GM12878 (cell line): ENCODE measurements around the gene FUT7.

Experiments
- ASH2L ChIP-seq: fragments of 300-600, 200-600 bp; sonication (generic); IDR thresholded peaks from 2 replicates; pipeline ENCODE4 v1.6.1; 2017; ENCODE audit warnings: low read depth, mild to moderate bottlenecking, borderline replicate concordance
- ATF2 ChIP-seq: IDR thresholded peaks from 2 replicates; pipeline ENCODE4 v1.6.1; 2012; ENCODE audit warnings: low read length, inconsistent platforms
- BHLHE40 ChIP-seq, 2 experiments: fragments of 450-650 bp in 1 of 2; IDR thresholded peaks; 2 replicates each; pipeline ENCODE4 v1.6.1; 2011 to 2017; ENCODE audit warnings: low read depth in 2 of 2, borderline replicate concordance in 1 of 2, improper control_type of control experiment in 1 of 2, low read length in 1 of 2, mild to moderate bottlenecking in 1 of 2
- CTCF ChIP-seq, 3 experiments: IDR thresholded peaks in 2 of 3; conservative IDR thresholded peaks in 1 of 3; 2 replicates each; pipeline ENCODE4 v1.5.1; 2011; ENCODE audit warnings: low read depth in 3 of 3, low read length in 3 of 3, mild to moderate bottlenecking in 3 of 3, control low read depth in 2 of 3, moderate library complexity in 2 of 3, inconsistent platforms in 1 of 3, mixed read lengths in 1 of 3; ENCODE audit not compliant: control insufficient read depth in 2 of 3, insufficient read depth in 1 of 3; ENCODE audit errors: extremely low read depth in 1 of 3
- ESRRA ChIP-seq: IDR thresholded peaks from 2 replicates; pipeline ENCODE4 v1.6.1; 2012; ENCODE audit warnings: mild to moderate bottlenecking, low read length, improper control_type of control experiment
- EZH2 ChIP-seq: IDR thresholded peaks from 2 replicates; pipeline ENCODE4 v1.6.1; 2012; ENCODE audit warnings: low read depth, mild to moderate bottlenecking, control low read depth, inconsistent platforms, low read length, borderline replicate concordance; ENCODE audit not compliant: control insufficient read depth
- JUNB ChIP-seq: IDR thresholded peaks from 2 replicates; pipeline ENCODE4 v1.6.1; 2016; ENCODE audit warnings: antibody characterized with exemption, mild to moderate bottlenecking
- KDM1A ChIP-seq: fragments of 200-600 bp; sonication (generic); IDR thresholded peaks from 2 replicates; pipeline ENCODE4 v1.6.1; 2016; ENCODE audit warnings: borderline replicate concordance
- LARP7 ChIP-seq: fragments of 450-650 bp; IDR thresholded peaks from 2 replicates; pipeline ENCODE4 v1.6.1; 2017; ENCODE audit warnings: mild to moderate bottlenecking
- NBN ChIP-seq: fragments of 450-650 bp; IDR thresholded peaks from 2 replicates; pipeline ENCODE4 v1.6.1; 2016
- SP1 ChIP-seq: IDR thresholded peaks from one replicate; pipeline ENCODE4 v1.6.1; 2011; ENCODE audit warnings: low read depth, low read length

GRCh38 chr9:137017791-137018497 is 13.9 kb downstream of the FUT7 start:
- TF ChIP-seq CTCF (IDR thresholded peaks at IDR 0.05 in 2 of 3, conservative IDR thresholded peaks at IDR 0.05 in 1 of 3; ENCODE audit: control insufficient read depth in 2 of 3, extremely low read depth in 1 of 3, insufficient read depth in 1 of 3, low read depth in 3 of 3, low read length in 3 of 3) (no peak), NBN (no peak), ASH2L (no peak), EZH2 (no peak), BHLHE40 (IDR thresholded peaks at IDR 0.05; ENCODE audit: borderline replicate concordance in 1 of 2, low read depth in 2 of 2, low read length in 1 of 2) (no peak), ESRRA (no peak), JUNB (no peak), SP1 (no peak), ATF2 (no peak), LARP7 (no peak), KDM1A (no peak)
